GM19468 (cell line): ENCODE measurements around the gene LEMD2.

Experiments
- ATAC-seq: cut with Tn5 transposase; IDR thresholded peaks from one replicate; pipeline ENCODE4 v1.9.1; 2021; ENCODE audit warnings: mild to moderate bottlenecking, moderate library complexity, moderate number of reproducible peaks; ENCODE audit not compliant: unreplicated experiment; ENCODE audit errors: extremely low read depth

LEMD2 gene

DNA sequence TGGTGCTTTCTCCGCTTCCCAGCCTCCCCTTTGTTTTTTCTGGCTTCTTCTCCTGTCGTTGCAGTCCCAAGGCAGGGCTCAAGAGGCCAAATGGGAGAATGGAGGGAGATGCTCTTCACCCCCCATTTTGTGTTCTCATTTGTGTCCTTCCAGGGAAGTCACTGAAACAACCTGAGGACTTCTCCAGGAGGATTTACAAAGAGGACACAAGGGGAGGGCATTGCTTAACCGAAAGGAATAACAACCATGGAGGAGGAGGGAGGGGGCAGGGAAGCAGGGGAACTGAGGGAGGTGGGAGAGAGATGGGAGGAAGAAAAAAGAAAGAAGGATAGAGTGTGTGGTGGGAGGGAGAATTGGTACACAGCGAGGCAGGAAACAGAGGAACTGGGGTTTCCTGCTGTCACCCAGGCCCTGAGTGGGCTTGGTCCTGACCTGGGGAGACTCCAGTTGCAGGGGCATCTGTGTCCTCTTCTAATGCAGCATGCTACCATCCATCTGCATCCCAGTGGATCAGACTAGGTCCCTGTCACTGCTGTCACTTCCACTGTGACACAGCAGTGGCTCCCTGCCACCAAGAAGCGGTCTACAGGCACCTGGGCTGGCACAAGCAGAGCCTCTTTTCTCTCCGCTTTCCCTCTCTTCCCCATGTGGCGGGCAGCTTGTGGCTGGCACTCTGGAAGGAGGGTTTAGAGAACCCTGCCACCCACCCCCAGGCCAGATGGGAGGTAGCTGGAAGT, 32.0 kb upstream of the LEMD2 start:
- no peak for ATAC-seq

DNA sequence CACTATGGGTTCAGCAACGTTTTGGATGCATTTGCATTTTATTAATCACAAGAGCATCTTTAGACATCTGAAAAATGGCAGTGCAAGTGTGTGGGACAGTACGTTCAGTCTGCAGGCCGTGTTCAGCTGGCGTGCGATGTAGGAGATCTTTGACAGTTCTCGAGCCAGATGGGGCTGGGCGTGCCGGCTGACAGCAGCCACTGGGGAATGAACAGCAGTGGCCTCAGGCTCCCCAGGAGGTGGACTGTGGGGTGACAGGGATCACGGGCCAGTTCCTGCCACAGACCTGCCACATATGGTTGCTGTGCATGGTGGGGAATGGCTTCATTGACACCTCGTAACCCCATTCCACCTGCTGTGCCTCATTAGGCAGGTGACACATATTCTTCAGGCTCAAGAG, 31.3 kb upstream of the LEMD2 start:
- no peak for ATAC-seq

- no peak for ATAC-seq
Measured at GRCh38 chr6:33819021-33819420, 30.1 kb upstream of the LEMD2 start.

DNA sequence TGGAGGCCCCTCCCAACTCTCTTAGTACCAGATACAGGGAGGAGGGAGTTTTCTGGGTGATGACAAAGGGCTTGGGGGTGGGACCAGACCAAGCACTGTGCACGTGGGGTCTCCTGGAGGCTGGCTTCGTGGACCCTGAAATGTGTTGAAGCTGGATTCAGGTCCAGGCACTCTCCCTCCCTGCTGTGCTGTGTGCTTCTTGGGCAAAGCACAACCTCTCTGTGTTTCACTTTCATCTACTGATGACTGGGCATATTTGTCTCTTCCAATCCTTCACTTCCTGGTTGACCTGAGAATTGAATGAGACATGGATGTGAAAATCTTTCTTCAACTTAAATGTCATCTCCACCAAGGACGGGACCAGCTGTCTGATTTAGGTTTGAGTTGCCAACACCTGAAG, 29.4 kb upstream of the LEMD2 start:
- no peak for ATAC-seq

DNA sequence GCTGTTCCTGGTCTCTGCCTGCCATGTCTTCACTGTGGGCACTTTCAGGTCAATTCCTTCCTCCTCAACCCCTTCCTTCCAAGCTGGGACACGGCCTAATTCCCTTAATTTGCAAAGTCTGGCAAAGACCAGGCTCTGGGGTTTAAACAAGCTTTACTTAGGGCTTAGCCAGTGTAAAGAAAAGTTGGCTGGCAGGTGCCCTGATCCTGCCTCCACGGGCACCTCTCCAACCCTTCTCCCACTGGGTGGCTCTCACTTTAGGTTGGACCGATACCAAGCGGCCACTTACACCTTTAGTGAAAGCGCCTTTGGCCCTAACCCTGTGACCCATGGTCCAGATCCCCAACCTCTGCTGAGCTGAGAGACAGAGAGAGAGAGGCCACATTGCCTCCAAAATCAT, 28.6 kb upstream of the LEMD2 start:
- ATAC-seq: no peak

DNA sequence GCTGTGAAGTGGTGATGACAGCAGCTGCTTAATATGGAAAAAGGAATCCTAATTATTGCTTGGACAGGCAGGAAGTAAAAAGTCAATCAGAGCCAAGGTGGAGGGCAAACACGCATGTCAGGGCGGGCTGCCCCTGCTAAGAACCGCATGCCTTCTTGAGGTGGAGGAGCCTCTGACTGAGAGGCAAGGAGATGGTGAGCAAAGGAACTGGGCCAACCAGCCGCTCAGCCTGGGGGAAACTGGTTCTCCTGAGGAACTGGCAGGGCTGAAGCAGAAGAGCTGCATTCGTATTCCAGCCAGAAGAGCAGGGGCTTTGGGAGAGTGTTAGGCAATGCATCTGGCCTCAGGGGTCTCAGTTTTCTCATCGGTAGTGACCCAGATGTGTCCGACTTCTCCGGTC, 28.0 kb upstream of the LEMD2 start:
- no peak for ATAC-seq

GRCh38 chr6:33815854-33816253, 26.9 kb upstream of the LEMD2 start:
- ATAC-seq: no peak

- ATAC-seq: no peak
Measured at GRCh38 chr6:33813990-33814985, 25.4 kb upstream of the LEMD2 start.

- no peak for ATAC-seq
Measured at GRCh38 chr6:33813246-33813904, 24.4 kb upstream of the LEMD2 start.

- no peak for ATAC-seq
Measured at GRCh38 chr6:33812669-33813068, 23.7 kb upstream of the LEMD2 start.

DNA sequence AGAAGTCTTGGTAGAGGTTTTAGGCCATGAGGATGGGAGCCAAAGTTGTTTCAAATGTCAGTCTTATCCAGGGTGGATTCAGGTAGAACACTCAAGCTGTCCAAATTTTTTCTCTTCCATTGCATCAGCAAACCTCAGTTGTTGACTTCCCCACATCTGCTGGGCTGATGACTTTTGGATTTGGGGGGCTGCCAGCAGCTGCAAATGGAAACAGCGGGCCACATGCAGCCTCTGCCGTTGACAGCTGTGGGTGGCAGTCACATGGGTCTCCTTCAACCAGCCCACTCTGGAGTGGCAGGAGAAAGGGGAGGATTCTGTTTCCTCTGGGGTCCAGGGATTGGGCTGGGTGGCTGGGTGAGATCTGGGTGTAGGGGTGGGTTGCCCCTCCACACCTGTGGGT, 20.7 kb upstream of the LEMD2 start:
- no peak for ATAC-seq

GRCh38 chr6:33808641-33809180, 19.8 kb upstream of the LEMD2 start:
- ATAC-seq: no peak

- no peak for ATAC-seq
Measured at GRCh38 chr6:33807606-33808005, 18.7 kb upstream of the LEMD2 start.

GRCh38 chr6:33806841-33807240, 17.9 kb upstream of the LEMD2 start:
- ATAC-seq: no peak

GRCh38 chr6:33803571-33804053, 14.7 kb upstream of the LEMD2 start, which contains the start of gene MLN:
TSS of gene MLN (minus strand) at chr6:33804003. CDS start at chr6:33801163, 2,840 bp downstream.
- no peak for ATAC-seq

DNA sequence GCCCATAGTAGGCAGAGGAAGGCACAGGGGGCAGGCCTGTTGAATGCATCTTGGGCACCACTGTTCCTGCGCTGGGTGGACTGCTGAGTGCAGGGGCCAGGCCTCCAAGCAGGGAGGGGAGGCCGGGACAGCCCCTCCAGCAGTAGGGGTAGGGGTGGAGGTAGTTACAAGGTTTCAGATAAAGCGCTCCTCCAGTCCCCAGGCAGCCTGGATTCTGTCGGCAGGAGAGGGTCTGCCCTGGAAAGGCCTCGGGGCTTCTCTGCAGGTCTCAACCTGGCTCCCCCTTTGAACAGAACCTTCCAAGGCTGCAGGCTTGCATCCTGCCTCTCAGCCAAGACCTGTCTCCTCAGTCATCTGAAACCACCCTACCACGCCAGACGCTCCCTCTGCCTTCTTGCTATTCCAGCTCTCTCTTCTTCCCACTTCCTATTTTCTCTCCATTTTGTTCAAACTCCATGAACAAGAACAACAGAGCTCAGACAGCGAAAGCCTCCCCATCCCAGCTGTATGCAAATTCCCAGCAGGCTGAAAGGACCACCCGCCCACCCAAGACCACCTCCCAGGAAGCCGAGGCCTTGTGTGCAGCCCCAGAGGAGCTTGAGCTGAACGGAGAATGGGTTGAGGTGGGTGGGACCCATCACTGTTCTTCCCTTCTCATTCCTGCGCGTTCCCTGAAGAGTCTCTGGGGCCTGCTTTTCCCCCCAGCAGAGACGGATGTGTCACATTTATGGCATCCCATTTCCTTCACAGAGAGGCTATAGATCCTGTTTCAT, 13.4 kb upstream of the LEMD2 start:
- no peak for ATAC-seq

DNA sequence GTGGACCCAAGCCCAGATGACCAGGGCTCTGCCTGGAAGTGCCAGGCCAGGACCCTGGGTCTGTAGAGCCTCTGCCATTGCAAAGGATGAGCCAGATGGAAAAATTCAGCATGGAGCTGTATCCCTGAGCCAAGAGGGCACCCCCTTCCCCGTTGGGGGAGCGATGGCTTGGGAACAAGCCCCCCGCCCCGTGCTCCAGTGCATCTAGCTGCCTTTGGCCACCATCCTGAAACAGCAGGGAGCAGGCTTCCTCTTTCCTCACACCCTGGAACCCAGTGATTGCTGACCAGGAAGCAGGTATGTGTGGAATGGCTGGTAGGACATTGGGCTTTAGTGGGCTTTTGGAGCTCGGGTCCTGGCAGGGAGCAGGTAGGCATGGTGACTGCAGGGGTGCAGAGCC, 12.7 kb upstream of the LEMD2 start:
- no peak for ATAC-seq

DNA sequence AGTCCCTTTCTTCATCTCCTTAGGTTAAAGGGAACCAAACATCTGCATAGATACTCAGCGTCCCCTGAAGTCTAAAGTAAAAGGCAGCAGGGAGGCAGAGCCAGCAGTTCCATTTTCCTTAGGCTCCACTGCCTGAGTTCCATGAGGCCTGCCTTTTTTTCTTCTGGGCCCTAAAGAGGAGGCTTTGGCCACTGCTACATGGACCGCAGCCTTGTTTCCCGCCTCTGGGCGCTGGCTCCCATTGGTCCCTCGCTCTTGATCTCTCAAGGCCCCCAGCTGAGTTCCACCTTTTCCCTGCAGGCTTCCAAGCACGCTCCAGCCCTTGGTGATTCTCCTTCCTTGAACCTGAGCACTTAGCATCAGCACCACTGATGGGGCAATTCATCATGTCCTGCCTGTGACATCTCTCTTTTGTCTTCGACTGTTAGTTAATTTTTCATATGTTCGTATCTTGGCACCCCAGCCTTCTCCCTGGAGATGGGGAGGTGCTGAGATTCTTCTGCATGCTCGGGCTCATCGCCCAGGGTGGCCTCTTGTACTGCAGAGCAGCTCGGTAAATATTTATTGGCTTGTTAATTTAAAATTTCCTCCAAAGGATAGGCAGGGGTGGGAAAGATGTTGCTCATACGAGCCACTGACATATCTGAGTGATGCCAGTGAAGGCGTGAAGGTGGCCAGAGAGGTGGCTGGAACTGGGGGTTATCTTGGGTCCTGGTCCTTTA, 11.5 kb upstream of the LEMD2 start:
- ATAC-seq: no peak
